HEK293 (cell line): ENCODE measurements around the gene ZNF865.

Experiments used
- BCL11B ChIP-seq: fragments of 450-650 bp; formaldehyde crosslinking; IDR thresholded peaks from 2 replicates; pipeline ENCODE4 v1.5.1; 2016; ENCODE audit warnings: low read depth, missing biosample characterization, missing genetic modification characterization
- BCL6B ChIP-seq: fragments of 450-650 bp; formaldehyde crosslinking; IDR thresholded peaks from 2 replicates; pipeline ENCODE4 v1.5.1; 2017; ENCODE audit warnings: missing biosample characterization, missing genetic modification characterization
- CTCF ChIP-seq: fragments of 450-650 bp; formaldehyde crosslinking; IDR thresholded peaks from 2 replicates; pipeline ENCODE4 v1.5.1; 2016; ENCODE audit warnings: missing biosample characterization, missing genetic modification characterization
- ELK4 ChIP-seq: IDR thresholded peaks from 2 replicates; pipeline ENCODE4 v1.6.1; 2011; ENCODE audit warnings: mild to moderate bottlenecking, low read depth, low read length, borderline replicate concordance
- KLF10 ChIP-seq: fragments of 450-650 bp; IDR thresholded peaks from 2 replicates; pipeline ENCODE4 v1.5.1; 2018; ENCODE audit warnings: missing biosample characterization, mild to moderate bottlenecking, missing genetic modification characterization
- MYNN ChIP-seq: fragments of 450-650 bp; formaldehyde crosslinking; IDR thresholded peaks from 2 replicates; pipeline ENCODE4 v1.5.1; 2016; ENCODE audit warnings: missing biosample characterization, missing genetic modification characterization, borderline replicate concordance
- SCRT2 ChIP-seq: fragments of 450-650 bp; formaldehyde crosslinking; IDR thresholded peaks from 2 replicates; pipeline ENCODE4 v1.5.1; 2016; ENCODE audit warnings: missing biosample characterization, missing genetic modification characterization
- SP7 ChIP-seq: fragments of 450-650 bp; formaldehyde crosslinking; IDR thresholded peaks from 2 replicates; pipeline ENCODE4 v1.5.1; 2016; ENCODE audit warnings: missing biosample characterization, missing genetic modification characterization
- ZBTB11 ChIP-seq: fragments of 450-650 bp; formaldehyde crosslinking; conservative IDR thresholded peaks from 2 replicates; pipeline ENCODE4 v1.5.1; 2016; ENCODE audit warnings: low read depth, missing biosample characterization, missing genetic modification characterization
- ZBTB17 ChIP-seq: fragments of 450-650 bp; formaldehyde crosslinking; IDR thresholded peaks from 2 replicates; pipeline ENCODE4 v1.5.1; 2016; ENCODE audit warnings: missing biosample characterization, missing genetic modification characterization
- ZBTB8A ChIP-seq: fragments of 450-650 bp; formaldehyde crosslinking; IDR thresholded peaks from 2 replicates; pipeline ENCODE4 v1.5.1; 2016; ENCODE audit warnings: missing biosample characterization, missing genetic modification characterization
- ZNF148 ChIP-seq: fragments of 450-650 bp; formaldehyde crosslinking; IDR thresholded peaks from 2 replicates; pipeline ENCODE4 v1.5.0; 2017; ENCODE audit warnings: missing biosample characterization, missing genetic modification characterization, borderline replicate concordance
- ZNF169 ChIP-seq: fragments of 450-650 bp; formaldehyde crosslinking; IDR thresholded peaks from 2 replicates; pipeline ENCODE4 v1.5.1; 2016; ENCODE audit warnings: missing biosample characterization, missing genetic modification characterization
- ZNF18 ChIP-seq: fragments of 450-650 bp; formaldehyde crosslinking; IDR thresholded peaks from 2 replicates; pipeline ENCODE4 v1.5.1; 2016; ENCODE audit warnings: missing biosample characterization, missing genetic modification characterization
- ZNF311 ChIP-seq: fragments of 450-650 bp; formaldehyde crosslinking; IDR thresholded peaks from 2 replicates; pipeline ENCODE4 v1.5.1; 2017; ENCODE audit warnings: missing biosample characterization, missing genetic modification characterization, borderline replicate concordance
- ZNF362 ChIP-seq: fragments of 450-650 bp; formaldehyde crosslinking; IDR thresholded peaks from 2 replicates; pipeline ENCODE4 v1.5.1; 2016; ENCODE audit warnings: missing biosample characterization, missing genetic modification characterization
- ZNF366 ChIP-seq: fragments of 450-650 bp; formaldehyde crosslinking; conservative IDR thresholded peaks from 2 replicates; pipeline ENCODE4 v1.5.1; 2016; ENCODE audit warnings: missing biosample characterization, missing genetic modification characterization
- ZNF473 ChIP-seq: fragments of 450-650 bp; formaldehyde crosslinking; IDR thresholded peaks from 2 replicates; pipeline ENCODE4 v1.5.1; 2017; ENCODE audit warnings: missing biosample characterization, missing genetic modification characterization
- ZNF544 ChIP-seq: fragments of 450-650 bp; formaldehyde crosslinking; IDR thresholded peaks from 2 replicates; pipeline ENCODE4 v1.5.0; 2017; ENCODE audit warnings: missing biosample characterization, missing genetic modification characterization
- ZNF626 ChIP-seq: fragments of 450-650 bp; sonication (Bioruptor Pico); formaldehyde crosslinking; IDR thresholded peaks from 2 replicates; pipeline ENCODE4 v1.5.1; 2018; ENCODE audit warnings: missing biosample characterization, missing genetic modification characterization, inconsistent platforms
- ZNF629 ChIP-seq: fragments of 450-650 bp; formaldehyde crosslinking; IDR thresholded peaks from 2 replicates; pipeline ENCODE4 v1.5.1; 2017; ENCODE audit warnings: missing biosample characterization, missing genetic modification characterization
- ZNF639 ChIP-seq: fragments of 450-650 bp; formaldehyde crosslinking; IDR thresholded peaks from 2 replicates; pipeline ENCODE4 v1.5.1; 2016; ENCODE audit warnings: missing biosample characterization, missing genetic modification characterization
- ZNF660 ChIP-seq: fragments of 450-650 bp; IDR thresholded peaks from 2 replicates; pipeline ENCODE4 v1.5.1; 2018; ENCODE audit warnings: missing biosample characterization, mild to moderate bottlenecking, missing genetic modification characterization
- ZNF670 ChIP-seq: fragments of 450-650 bp; formaldehyde crosslinking; IDR thresholded peaks from 2 replicates; pipeline ENCODE4 v1.5.1; 2016; ENCODE audit warnings: missing biosample characterization, missing genetic modification characterization, low read depth
- ZNF707 ChIP-seq: fragments of 450-650 bp; formaldehyde crosslinking; IDR thresholded peaks from 2 replicates; pipeline ENCODE4 v1.5.1; 2016; ENCODE audit warnings: missing biosample characterization, missing genetic modification characterization
- ZNF777 ChIP-seq: fragments of 450-650 bp; formaldehyde crosslinking; IDR thresholded peaks from 2 replicates; pipeline ENCODE4 v1.5.1; 2017; ENCODE audit warnings: missing biosample characterization, missing genetic modification characterization, borderline replicate concordance
- ZNF830 ChIP-seq: fragments of 450-650 bp; IDR thresholded peaks from 2 replicates; pipeline ENCODE4 v1.5.0; 2018; ENCODE audit warnings: missing biosample characterization, missing genetic modification characterization, low read depth, mild to moderate bottlenecking, moderate library complexity

Gene ZNF865

GRCh38 chr19:55625004-55625326 lies 19.5 kb downstream of the ZNF865 start (continued):
- TF ChIP-seq ZNF639 (tag by site-specific recombination): no peak
- TF ChIP-seq ZNF660 (tag by site-specific recombination): no peak
- no peak for TF ChIP-seq ZNF707 (tag by site-specific recombination)
- no peak for TF ChIP-seq KLF10 (tag by site-specific recombination)
- TF ChIP-seq BCL11B (tag by site-specific recombination): no peak
- no peak for TF ChIP-seq ZNF830
- no peak for TF ChIP-seq ZNF670 (tag by site-specific recombination)
- no peak for TF ChIP-seq ZNF366 (tag by site-specific recombination)
- TF ChIP-seq SP7: peak; percentile 2; the same call in 1 of the 2 replicates
- TF ChIP-seq MYNN (tag by site-specific recombination): no peak
- TF ChIP-seq ZNF544 (tag by site-specific recombination): no peak
- TF ChIP-seq ELK4: no peak
- TF ChIP-seq ZBTB17 (tag by site-specific recombination): no peak; the same call in 1 of the 2 replicates
- TF ChIP-seq ZNF148 (tag by site-specific recombination): no peak
- TF ChIP-seq CTCF (tag by site-specific recombination): no peak
- TF ChIP-seq ZNF311: no peak
- no peak for TF ChIP-seq ZNF169 (tag by site-specific recombination)
- no peak for TF ChIP-seq ZNF473
- TF ChIP-seq BCL6B (tag by site-specific recombination): no peak
- no peak for TF ChIP-seq ZNF629 (tag by site-specific recombination)
- 0 out of 2 replicates have a peak, but pooled peaks have one; percentile 4 for TF ChIP-seq ZBTB11 (tag by site-specific recombination)
- 0 out of 2 replicates have a peak, but pooled peaks have one; percentile 1 for TF ChIP-seq SCRT2 (tag by site-specific recombination)
- no peak for TF ChIP-seq ZNF626 (tag by site-specific recombination)
- TF ChIP-seq ZNF18 (tag by site-specific recombination): no peak
- no peak for TF ChIP-seq ZBTB8A
- TF ChIP-seq ZNF362 (tag by site-specific recombination): no peak
- TF ChIP-seq ZNF777: no peak
